ENCODE data around the gene RAMP3. TPM values are rescaled to one million over a fixed set of nuclear protein-coding genes. Genes with fewer than 3 reads are reported as not detected.

RAMP3 gene
- total RNA-seq, 1 experiment from 2014 or later = not detected

GRCh38 chr7:45221896-45222604, 64.5 kb downstream of the RAMP3 start:
- no peak for DNase-seq (ENCODE audit: low spot score)

- no peak for DNase-seq (ENCODE audit: low spot score)
Measured at GRCh38 chr7:45223078-45223477, 65.5 kb downstream of the RAMP3 start.

- no peak for DNase-seq (ENCODE audit: low spot score)
Measured at GRCh38 chr7:45223728-45224630, 66.4 kb downstream of the RAMP3 start.

- no peak for DNase-seq (ENCODE audit: low spot score)
Measured at GRCh38 chr7:45224832-45225231, 67.2 kb downstream of the RAMP3 start.

GRCh38 chr7:45225311-45225947, 67.8 kb downstream of the RAMP3 start:
- no peak for DNase-seq (ENCODE audit: low spot score)

- no peak for DNase-seq (ENCODE audit: low spot score)
Measured at GRCh38 chr7:45225948-45226335, 68.4 kb downstream of the RAMP3 start.

- no peak for DNase-seq (ENCODE audit: low spot score)
Measured at GRCh38 chr7:45229156-45229920, 71.7 kb downstream of the RAMP3 start.

GRCh38 chr7:45230083-45230482, 72.5 kb downstream of the RAMP3 start:
- DNase-seq (ENCODE audit: low spot score) = no peak

GRCh38 chr7:45230611-45231165, 73.1 kb downstream of the RAMP3 start:
- DNase-seq (ENCODE audit: low spot score) = no peak

- DNase-seq (ENCODE audit: low spot score) = no peak
Measured at GRCh38 chr7:45233249-45233775, 75.7 kb downstream of the RAMP3 start.

Other genes starting within 250 kb of the RAMP3 start
- not detected in 2 replicates for gene MYO1G, start 178.8 kb upstream of the RAMP3 start, total RNA-seq (2014; rRNA removed; shearing (Covaris generic))
- 61.5 and 78.6 TPM in 2 replicates for gene CCM2, start 157.6 kb upstream of the RAMP3 start, total RNA-seq (2014; rRNA removed; shearing (Covaris generic))
- 2.0 TPM in 2 replicates for gene NACAD, start 68.8 kb upstream of the RAMP3 start, total RNA-seq (2014; rRNA removed; shearing (Covaris generic))
- 106 and 120 TPM in 2 replicates for gene TBRG4, start 46.1 kb upstream of the RAMP3 start, total RNA-seq (2014; rRNA removed; shearing (Covaris generic))